ENCODE data around the gene RIT2.

Gene RIT2

GRCh38 chr18:43067570-43067969, 47.9 kb downstream of the RIT2 start:
- H3K27me3 Mint-ChIP-seq (ENCODE audit: low read depth, poor library complexity), result no peaks in the 10 kb centered on the region
- H3K4me3 Mint-ChIP-seq, result no peak overlapping the region
- no peaks in the 10 kb centered on the region for H3K4me1 Mint-ChIP-seq
- H3K36me3 Mint-ChIP-seq (ENCODE audit: low read depth), result no peaks in the 10 kb centered on the region
- TF ChIP-seq CTCF (IDR thresholded peaks at IDR 0.05), result no peak
- DNase-seq, result no peak
- no peak overlapping the region for H3K27ac Mint-ChIP-seq
- no peaks in the 10 kb centered on the region for H3K9me3 Mint-ChIP-seq

- no peak for TF ChIP-seq CTCF (IDR thresholded peaks at IDR 0.05)
- DNase-seq, result no peak
- no peaks in the 10 kb centered on the region for H3K36me3 Mint-ChIP-seq (ENCODE audit: low read depth)
- H3K27ac Mint-ChIP-seq, result no peak overlapping the region
- no peaks in the 10 kb centered on the region for H3K27me3 Mint-ChIP-seq (ENCODE audit: low read depth, poor library complexity)
- H3K4me1 Mint-ChIP-seq, result no peaks in the 10 kb centered on the region
- no peaks in the 10 kb centered on the region for H3K9me3 Mint-ChIP-seq
- no peak overlapping the region for H3K4me3 Mint-ChIP-seq
Measured at GRCh38 chr18:43061816-43062215, 53.7 kb downstream of the RIT2 start.

- TF ChIP-seq CTCF (IDR thresholded peaks at IDR 0.05), result no peak
- Mint-ChIP-seq H3K4me3 (no peak overlapping the region), H3K36me3 (ENCODE audit: low read depth) (no peaks in the 10 kb centered on the region), H3K27ac (no peak overlapping the region), H3K9me3 (no peaks in the 10 kb centered on the region), H3K27me3 (ENCODE audit: low read depth, poor library complexity) (no peaks in the 10 kb centered on the region), H3K4me1 (no peaks in the 10 kb centered on the region)
- DNase-seq, result no peak
Measured at GRCh38 chr18:43061318-43061717, 54.2 kb downstream of the RIT2 start.

- no peaks in the 10 kb centered on the region for H3K27me3 Mint-ChIP-seq (ENCODE audit: low read depth, poor library complexity)
- no peaks in the 10 kb centered on the region for H3K9me3 Mint-ChIP-seq
- no peak for DNase-seq
- H3K4me1 Mint-ChIP-seq, result no peaks in the 10 kb centered on the region
- H3K27ac Mint-ChIP-seq, result no peak overlapping the region
- no peak for TF ChIP-seq CTCF (IDR thresholded peaks at IDR 0.05)
- H3K4me3 Mint-ChIP-seq, result no peak overlapping the region
- H3K36me3 Mint-ChIP-seq (ENCODE audit: low read depth), result no peaks in the 10 kb centered on the region
Measured at GRCh38 chr18:43060020-43060419, 55.5 kb downstream of the RIT2 start.

- H3K9me3 Mint-ChIP-seq, result no peaks in the 10 kb centered on the region
- H3K36me3 Mint-ChIP-seq (ENCODE audit: low read depth), result no peaks in the 10 kb centered on the region
- no peak overlapping the region for H3K27ac Mint-ChIP-seq
- no peak for TF ChIP-seq CTCF (IDR thresholded peaks at IDR 0.05)
- DNase-seq, result no peak
- H3K4me3 Mint-ChIP-seq, result no peak overlapping the region
- H3K27me3 Mint-ChIP-seq (ENCODE audit: low read depth, poor library complexity), result no peaks in the 10 kb centered on the region
- no peaks in the 10 kb centered on the region for H3K4me1 Mint-ChIP-seq
Measured at GRCh38 chr18:43054815-43055519, 60.5 kb downstream of the RIT2 start.

- DNase-seq, result no peak
- no peak for TF ChIP-seq CTCF (IDR thresholded peaks at IDR 0.05)
- Mint-ChIP-seq H3K9me3 (no peaks in the 10 kb centered on the region), H3K27ac (no peak overlapping the region), H3K4me3 (no peak overlapping the region), H3K27me3 (ENCODE audit: low read depth, poor library complexity) (no peaks in the 10 kb centered on the region), H3K4me1 (no peaks in the 10 kb centered on the region), H3K36me3 (ENCODE audit: low read depth) (no peaks in the 10 kb centered on the region)
Measured at GRCh38 chr18:43049021-43049420, 66.5 kb downstream of the RIT2 start.

Measured in nephron progenitor cell (in vitro differentiated cells).